IPS-20b (cell line): ENCODE measurements around the gene TMEM101.
"Not testable (repeated sequence)": the region's sequence is repeated elsewhere in the genome, so short reads cannot be mapped to it uniquely, and the experiment has no call there.

Source experiments
- H3K27ac ChIP-seq: one replicate; pipeline ENCODE4 v1.5.1; 2013; ENCODE audit warnings: low read length
- H3K27me3 ChIP-seq: 2 replicates; pipeline ENCODE4 v1.6.1; 2013; ENCODE audit warnings: mild to moderate bottlenecking, low read length, inconsistent platforms; ENCODE audit not compliant: insufficient read depth
- H3K36me3 ChIP-seq: 2 replicates; pipeline ENCODE4 v1.6.1; 2013; ENCODE audit warnings: low read depth, mild to moderate bottlenecking, inconsistent platforms, low read length, moderate library complexity; ENCODE audit not compliant: insufficient read depth
- H3K4me1 ChIP-seq: 2 replicates; pipeline ENCODE4 v1.6.1; 2013; ENCODE audit warnings: mild to moderate bottlenecking, control low read depth, inconsistent platforms, low read length, moderate library complexity; ENCODE audit not compliant: insufficient read depth
- H3K4me3 ChIP-seq: 2 replicates; pipeline ENCODE4 v1.5.1; 2013; ENCODE audit warnings: mild to moderate bottlenecking, low read length, inconsistent platforms
- H3K9ac ChIP-seq: 2 replicates; pipeline ENCODE4 v1.6.1; 2013; ENCODE audit warnings: low read depth, mild to moderate bottlenecking, inconsistent platforms, low read length, moderate library complexity
- H3K9me3 ChIP-seq: 2 replicates; pipeline ENCODE4 v1.6.1; 2013; ENCODE audit warnings: mild to moderate bottlenecking, low read depth, low read length, inconsistent platforms; ENCODE audit not compliant: insufficient read depth

The TMEM101 gene

DNA sequence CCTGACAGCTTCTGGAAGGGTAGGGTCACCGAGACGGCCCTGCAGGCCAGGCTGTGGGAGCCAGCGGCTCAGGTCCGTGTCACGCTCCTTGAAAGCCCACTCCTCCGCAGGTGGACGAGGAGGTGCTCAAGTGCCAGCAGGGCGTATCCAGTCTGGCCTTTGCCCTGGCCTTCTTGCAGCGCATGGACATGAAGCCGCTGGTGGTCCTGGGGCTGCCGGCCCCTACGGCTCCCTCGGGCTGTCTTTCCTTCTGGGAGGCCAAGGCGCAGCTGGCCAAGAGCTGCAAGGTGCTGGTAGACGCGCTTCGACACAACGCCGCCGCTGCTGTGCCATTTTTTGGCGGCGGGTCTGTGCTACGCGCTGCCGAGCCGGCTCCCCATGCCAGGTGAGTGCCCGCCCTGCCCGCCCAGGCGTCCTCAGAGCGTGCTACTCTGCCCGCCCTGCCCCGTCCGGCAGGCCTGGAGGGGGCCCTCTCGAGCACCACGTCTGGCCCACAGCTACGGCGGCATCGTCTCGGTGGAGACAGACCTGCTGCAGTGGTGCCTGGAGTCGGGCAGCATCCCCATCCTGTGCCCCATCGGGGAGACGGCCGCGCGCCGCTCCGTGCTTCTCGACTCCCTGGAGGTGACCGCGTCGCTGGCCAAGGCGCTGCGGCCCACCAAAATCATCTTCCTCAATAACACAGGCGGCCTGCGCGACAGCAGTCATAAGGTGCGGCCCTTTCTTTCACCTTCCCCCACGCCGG lies 9.1 kb downstream of the TMEM101 start:
- H3K9ac ChIP-seq = peak overlapping the region; percentile 51; the same call in 1 of the 2 replicates
- H3K36me3 ChIP-seq = no peaks in the 10 kb centered on the region
- peak overlapping the region; percentile 91 for H3K4me3 ChIP-seq
- H3K9me3 ChIP-seq = no peaks in the 10 kb centered on the region
- H3K4me1 ChIP-seq = peaks cover 16% of the 10 kb centered on the region
- H3K27ac ChIP-seq = no peak overlapping the region
- H3K27me3 ChIP-seq = peaks cover 44% of the 10 kb centered on the region

DNA sequence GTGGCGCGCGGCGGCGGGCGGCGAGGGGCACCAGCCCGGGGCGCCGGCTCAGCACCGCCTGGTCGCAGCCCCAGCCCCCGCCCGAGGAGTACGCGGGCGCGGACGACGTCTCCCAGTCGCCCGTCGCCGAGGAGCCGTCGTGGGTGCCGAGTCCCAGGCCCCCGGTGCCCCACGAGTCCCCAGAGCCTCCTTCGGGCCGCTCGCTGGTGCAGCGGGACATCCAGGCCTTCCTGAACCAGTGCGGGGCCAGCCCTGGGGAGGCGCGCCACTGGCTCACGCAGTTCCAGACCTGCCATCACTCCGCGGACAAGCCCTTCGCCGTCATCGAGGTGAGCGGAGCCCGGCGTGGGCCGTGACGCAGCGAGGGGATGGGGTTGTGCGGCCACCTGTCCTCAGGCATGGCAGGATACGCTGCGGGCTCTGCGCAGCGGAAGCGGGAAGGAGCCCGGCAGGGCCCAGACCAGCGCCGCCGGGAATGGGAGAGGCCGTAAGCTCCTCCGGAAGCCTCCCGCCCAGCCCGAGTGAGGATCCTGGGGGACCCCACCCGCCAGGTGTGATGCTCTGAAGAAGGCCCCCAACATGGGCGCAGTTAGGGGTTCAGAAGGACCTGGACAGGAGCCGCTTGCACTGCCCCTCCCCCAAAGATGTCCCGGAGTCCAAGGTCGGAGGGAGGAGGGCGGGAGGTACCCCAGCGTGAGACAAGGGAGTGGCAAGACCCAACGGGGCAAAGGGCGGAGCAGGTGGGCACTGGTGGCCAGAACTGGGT lies 9.8 kb downstream of the TMEM101 start:
- Histone ChIP-seq H3K27me3 (peaks cover 44% of the 10 kb centered on the region), H3K9me3 (no peaks in the 10 kb centered on the region), H3K4me3 (peak overlapping the region; percentile 91), H3K27ac (no peak overlapping the region), H3K4me1 (peaks cover 16% of the 10 kb centered on the region), H3K9ac (no peak overlapping the region), H3K36me3 (no peaks in the 10 kb centered on the region)

DNA sequence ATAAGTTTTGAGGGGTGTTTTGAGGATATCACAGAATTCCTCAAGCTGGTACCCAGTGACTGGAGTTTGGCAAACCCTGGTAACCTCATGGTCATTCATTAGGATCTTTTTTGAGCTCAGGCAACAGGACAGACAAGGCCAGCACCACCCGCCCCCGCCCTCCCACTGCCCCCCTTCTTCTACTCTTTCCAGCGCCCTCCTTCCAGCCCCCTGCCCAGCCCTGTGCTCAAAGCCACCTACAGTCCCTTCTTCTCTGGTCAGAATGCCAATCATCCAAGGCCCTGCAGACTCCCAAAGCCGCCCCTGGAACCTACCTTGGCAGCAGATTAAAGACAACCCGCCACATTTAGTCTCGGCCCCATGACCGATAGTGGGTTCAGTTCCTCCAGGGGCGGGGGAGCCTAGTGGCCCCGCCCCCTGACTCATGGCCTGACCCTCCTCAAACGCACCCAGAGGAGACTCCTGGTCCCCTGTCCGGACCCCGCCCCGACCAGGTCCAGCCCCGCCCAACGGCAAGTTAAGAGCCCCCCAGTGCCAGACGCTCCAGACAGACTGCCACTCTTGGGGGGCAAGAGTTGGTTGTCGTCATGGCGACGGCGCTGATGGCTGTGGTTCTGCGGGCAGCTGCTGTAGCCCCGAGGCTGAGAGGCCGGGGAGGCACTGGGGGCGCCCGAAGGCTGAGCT lies 10.5 kb downstream of the TMEM101 start, which contains the start of gene NAGS:
Gene NAGS (plus strand): TSS at position 546 of the 684 bp plus-strand sequence. CDS start 42 bp downstream, at position 588.
- H3K4me1 ChIP-seq = peaks cover 16% of the 10 kb centered on the region
- H3K4me3 ChIP-seq = peak within 1 kb of the TSS; percentile 91
- peak within 1 kb of the TSS; percentile 27; the same call in 1 of the 2 replicates for H3K9ac ChIP-seq
- H3K27ac ChIP-seq = no peak within 1 kb of the TSS
- H3K9me3 ChIP-seq = no peaks in the 10 kb centered on the region
- H3K27me3 ChIP-seq = peaks cover 44% of the 10 kb centered on the region
- no peaks in the 10 kb centered on the region for H3K36me3 ChIP-seq

DNA sequence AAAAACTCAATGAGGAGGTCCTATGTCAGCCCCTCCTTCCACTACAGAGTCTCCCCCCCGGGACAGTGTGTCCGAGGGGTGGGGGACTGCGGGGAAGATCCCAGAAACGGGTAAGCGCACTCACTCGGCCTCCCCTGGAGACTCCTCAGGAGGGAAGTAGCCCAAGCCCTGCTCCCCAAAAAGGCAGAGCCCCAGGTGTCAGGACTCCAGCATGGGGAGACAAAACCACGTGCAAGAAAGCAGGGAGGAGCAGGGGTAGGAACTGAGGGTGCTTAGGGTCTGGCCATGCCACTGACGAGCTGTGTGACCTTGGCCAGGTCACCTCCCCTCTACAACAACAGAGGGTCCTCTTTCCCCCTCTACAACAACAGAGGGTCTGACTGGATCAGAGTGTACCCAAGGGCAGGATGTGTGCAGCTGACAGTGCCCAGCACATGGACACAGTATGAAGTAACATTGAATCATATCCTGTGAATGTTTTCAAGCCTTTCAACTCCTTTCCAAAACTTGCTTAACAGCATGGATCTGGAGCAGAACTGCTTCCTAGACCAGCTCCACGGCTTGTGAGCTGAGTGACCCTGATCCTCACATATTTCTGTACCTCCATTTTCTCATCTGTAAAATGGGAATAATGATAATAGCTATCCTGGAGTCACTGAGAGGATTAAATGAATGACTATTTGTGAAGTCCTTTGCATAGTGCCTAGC lies 12.5 kb downstream of the TMEM101 start:
- H3K36me3 ChIP-seq = no peaks in the 10 kb centered on the region
- no peak overlapping the region for H3K4me3 ChIP-seq
- no peak overlapping the region for H3K9ac ChIP-seq
- H3K27me3 ChIP-seq = peaks cover 44% of the 10 kb centered on the region
- H3K4me1 ChIP-seq = peaks cover 6% of the 10 kb centered on the region; the same call in 1 of the 2 replicates
- no peak overlapping the region for H3K27ac ChIP-seq
- no peaks in the 10 kb centered on the region for H3K9me3 ChIP-seq

DNA sequence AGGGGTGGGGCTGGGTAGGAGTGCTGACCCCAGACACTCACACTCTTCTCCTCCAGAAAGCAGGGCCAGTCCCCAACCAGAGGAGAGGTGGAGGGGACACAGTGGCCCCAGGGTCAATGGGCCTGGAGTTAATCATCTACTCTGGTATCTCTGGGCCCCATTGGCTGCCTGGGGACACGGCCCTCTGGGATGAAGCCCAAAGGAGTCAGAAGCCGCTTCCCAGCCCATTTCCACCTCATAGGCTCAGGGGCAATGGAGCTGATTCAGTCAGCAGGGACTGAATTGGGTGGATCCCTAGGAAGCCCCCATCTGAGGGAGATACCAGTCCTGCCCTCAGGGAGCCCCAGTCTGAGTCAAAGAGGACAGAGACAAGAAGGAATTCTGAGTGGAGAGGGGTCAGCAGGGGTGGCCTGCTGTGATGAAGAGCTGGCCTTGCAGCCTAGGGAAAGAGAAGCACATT lies 13.3 kb downstream of the TMEM101 start:
- H3K27ac ChIP-seq = no peak overlapping the region
- H3K36me3 ChIP-seq = no peaks in the 10 kb centered on the region
- no peaks in the 10 kb centered on the region for H3K9me3 ChIP-seq
- H3K9ac ChIP-seq = no peak overlapping the region
- peaks cover 6% of the 10 kb centered on the region; the same call in 1 of the 2 replicates for H3K4me1 ChIP-seq
- H3K4me3 ChIP-seq = no peak overlapping the region
- peaks cover 42% of the 10 kb centered on the region for H3K27me3 ChIP-seq

DNA sequence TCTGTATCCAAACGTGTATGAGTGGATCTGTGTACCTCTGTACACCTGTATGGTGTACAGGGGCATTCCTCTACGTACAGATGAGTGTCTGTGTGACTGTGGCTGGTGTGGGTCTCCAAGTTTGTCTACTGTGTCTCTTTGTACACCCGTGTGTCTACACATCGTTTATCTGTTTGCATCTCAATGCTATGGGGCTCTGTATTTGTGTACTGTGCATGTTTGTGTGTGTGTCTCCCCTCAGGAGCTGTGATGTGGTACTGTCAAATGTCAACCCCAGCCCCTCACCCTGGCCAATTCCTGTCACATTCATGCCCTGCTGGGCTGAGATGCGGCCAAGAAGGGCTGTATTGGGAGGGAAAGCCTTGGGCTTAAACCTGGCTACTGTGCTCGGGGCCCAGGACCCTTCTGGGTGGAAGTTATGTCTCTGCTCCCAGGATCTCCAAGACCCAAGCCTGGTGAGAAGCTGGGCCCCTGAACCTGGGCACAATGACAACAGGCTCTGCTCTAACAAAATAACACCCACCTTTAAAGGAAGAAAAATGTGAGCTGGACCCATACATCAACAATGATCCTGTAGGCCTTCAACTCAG lies 13.8 kb downstream of the TMEM101 start:
- Histone ChIP-seq H3K4me1 (peaks cover 6% of the 10 kb centered on the region; the same call in 1 of the 2 replicates), H3K36me3 (no peaks in the 10 kb centered on the region), H3K4me3 (no peak overlapping the region), H3K27ac (no peak overlapping the region), H3K27me3 (peaks cover 37% of the 10 kb centered on the region), H3K9ac (no peak overlapping the region), H3K9me3 (no peaks in the 10 kb centered on the region)

DNA sequence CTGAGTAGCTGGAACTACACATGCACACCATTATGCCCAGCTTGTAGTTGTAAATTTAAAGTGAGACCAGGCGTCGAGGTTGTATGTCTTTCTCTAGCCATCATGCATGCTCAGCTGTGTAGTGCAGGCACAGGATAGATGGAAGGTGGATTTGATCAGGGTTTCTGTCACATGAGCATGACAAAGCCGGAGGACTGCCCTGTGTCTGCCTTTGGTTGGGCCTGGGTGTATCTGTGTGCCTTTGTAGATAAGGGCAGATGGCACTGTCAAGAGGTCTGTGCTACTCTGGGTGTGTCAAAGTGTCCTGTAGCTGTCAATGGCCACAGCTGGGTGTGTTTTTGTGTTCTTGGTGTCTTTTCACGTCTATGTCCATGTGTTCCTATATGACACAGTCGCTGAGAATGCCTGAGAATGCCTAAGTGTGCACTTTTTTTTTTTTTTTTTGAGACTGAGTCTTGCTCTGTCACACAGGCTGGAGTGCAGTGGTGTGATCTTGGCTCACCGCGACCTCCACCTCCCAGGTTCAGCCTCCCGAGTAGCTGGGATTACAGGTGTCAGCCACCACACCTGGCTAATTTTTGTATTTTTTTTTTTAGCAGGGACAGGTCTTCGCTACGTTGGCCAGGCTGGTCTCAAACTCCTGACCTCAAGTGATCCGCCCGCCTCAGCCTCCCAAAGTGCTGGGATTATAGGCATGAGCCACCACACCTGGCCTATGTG lies 14.5 kb downstream of the TMEM101 start:
- H3K27me3 ChIP-seq = peaks cover 31% of the 10 kb centered on the region
- no peaks in the 10 kb centered on the region for H3K9me3 ChIP-seq
- no peak overlapping the region for H3K27ac ChIP-seq
- H3K4me3 ChIP-seq = no peak overlapping the region
- peaks cover 3% of the 10 kb centered on the region; the same call in 1 of the 2 replicates for H3K4me1 ChIP-seq
- no peaks in the 10 kb centered on the region for H3K36me3 ChIP-seq
- H3K9ac ChIP-seq = no peak overlapping the region

DNA sequence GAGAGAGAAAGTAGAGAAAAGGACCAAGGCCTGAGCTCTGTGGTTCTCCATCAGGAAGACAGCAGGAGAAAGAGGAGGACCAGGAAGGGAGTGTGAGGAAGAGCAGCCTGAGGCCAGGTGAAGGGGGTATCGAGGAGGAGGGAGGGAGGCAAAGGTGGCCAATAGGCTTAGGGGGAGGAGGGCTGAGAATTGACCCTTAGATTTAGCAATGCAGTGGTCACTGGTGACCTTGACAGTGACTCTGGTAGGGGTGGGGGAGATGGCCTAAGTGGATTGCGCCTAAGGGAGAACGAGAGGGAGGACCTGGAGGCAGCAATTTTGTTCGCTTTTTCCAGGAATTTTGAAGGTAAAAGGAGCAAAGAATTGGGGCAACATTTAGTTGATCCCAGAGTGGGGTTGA lies 15.7 kb downstream of the TMEM101 start:
- Histone ChIP-seq H3K9me3 (no peaks in the 10 kb centered on the region), H3K27me3 (peaks cover 31% of the 10 kb centered on the region), H3K9ac (no peak overlapping the region), H3K36me3 (no peaks in the 10 kb centered on the region), H3K4me1 (peaks cover 3% of the 10 kb centered on the region; the same call in 1 of the 2 replicates), H3K4me3 (no peak overlapping the region), H3K27ac (no peak overlapping the region)

DNA sequence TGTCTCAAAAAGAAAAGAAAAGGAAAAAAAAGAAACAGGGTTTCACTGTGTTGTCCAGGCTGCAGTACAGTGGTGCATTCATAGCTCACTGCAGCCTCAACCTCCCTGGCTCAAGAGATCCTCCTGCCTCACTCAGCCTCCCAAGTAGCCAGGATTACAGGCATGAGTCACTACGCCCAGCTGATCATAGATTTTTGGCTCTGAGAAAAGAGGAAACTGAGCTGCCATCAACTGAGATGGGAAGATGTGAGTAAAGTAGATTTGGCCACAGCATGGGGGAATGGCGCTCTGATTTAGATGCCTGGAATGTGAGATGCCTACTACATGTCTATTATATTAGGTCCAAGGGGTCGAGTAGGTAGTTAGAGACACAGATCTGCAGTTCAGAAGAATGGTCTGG lies 16.2 kb downstream of the TMEM101 start:
- H3K9ac ChIP-seq = no peak overlapping the region
- H3K4me1 ChIP-seq = no peaks in the 10 kb centered on the region; the same call in 1 of the 2 replicates
- no peak overlapping the region for H3K4me3 ChIP-seq
- no peaks in the 10 kb centered on the region for H3K9me3 ChIP-seq
- H3K27ac ChIP-seq = no peak overlapping the region
- H3K27me3 ChIP-seq = peaks cover 27% of the 10 kb centered on the region
- H3K36me3 ChIP-seq = no peaks in the 10 kb centered on the region

DNA sequence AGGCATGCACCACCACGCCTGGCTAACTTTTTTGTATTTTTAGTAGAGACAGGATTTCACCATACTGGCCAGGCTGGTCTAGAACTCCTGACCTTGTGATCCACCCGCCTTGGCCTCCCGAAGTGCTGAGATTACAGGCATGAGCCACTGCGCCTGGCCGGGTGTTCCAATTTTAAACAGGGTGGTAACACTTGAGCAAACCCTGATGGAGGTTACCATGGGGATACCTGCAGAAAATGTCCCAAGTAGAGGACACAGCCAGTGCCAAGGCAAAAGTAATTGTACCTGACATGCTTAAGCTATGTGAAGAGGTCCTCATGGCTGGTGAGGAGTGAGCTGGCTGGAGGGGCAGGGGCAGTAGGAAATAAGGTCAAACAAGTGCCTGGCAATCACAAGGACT lies 17.6 kb downstream of the TMEM101 start:
- H3K4me3 ChIP-seq, H3K9me3 ChIP-seq, H3K4me1 ChIP-seq, H3K27ac ChIP-seq, H3K36me3 ChIP-seq, H3K9ac ChIP-seq: not testable (repeated sequence)
- peaks cover 14% of the 10 kb centered on the region for H3K27me3 ChIP-seq
